Measurements from ENCODE around the gene NLRP5.
A peak's percentile ranks its signal among the peaks of the same experiment; 100 is the strongest.
"Not testable (repeated sequence)": the region's sequence is repeated elsewhere in the genome, so short reads cannot be mapped to it uniquely, and the experiment has no call there.

NLRP5 gene

DNA sequence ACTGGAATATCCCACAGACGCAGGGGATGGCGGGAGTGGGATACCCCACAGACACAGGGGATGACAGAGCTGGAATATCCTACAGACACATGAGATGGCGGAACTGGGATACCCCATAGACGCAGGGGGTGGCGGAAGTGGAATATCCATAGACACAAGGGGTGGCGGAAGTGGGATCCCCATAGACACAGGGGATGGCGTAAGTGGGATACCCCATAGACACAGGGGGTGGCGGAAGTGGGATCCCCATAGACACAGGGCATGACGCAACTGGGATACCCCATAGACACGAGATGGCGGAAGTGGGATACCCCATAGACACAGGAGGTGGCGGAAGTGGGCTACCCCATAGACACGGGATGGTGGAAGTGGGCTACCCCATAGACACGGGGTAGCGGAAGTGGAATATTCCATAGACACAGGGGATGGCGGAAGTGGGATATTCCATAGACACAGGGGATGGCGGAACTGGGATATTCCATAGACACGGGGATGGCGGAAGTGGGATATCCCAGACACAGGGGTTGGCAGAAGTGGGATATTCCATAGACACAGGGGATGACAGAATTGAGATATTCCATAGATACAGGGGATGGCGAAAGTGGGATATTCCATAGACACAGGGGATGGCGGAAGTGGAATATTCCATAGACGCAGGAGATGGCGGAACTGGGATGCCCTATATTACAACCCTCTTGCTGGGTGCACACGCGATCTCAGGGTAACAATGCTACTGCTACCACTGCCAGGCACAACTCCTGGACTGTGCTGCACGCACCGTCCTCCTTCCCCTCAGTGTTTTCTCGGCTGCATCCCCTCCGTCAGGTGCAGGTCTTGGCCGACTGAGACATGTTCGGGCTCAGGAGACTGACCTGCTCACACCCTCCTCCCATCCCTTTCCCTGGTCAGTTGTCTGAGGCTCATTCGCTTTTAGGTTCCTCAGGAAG lies 106.4 kb downstream of the NLRP5 start:
- H3K4me3 ChIP-seq (ENCODE audit: low read depth, low read length) = no peak overlapping the region
- no peak for DNase-seq (ENCODE audit: low read depth)

DNA sequence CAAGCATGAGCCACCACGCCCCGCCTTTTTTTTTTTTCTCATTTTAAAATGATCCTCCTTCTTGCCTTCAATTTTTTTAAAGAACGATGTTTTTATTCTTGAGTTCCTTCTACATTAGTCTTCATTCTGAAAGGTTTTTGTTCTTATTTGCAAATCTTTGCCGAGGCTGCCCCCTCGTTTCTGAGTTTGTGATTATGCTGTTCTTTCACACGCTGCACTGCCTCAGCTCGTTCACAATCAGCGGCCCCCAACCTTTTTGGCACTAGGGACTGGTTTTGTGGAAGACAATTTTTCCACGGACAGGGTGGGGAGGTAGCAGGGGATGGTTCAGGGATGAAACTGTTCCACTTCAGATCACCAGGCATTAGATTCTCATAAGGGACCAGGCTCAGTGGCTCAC lies 107.9 kb downstream of the NLRP5 start:
- H3K4me3 ChIP-seq (ENCODE audit: low read depth, low read length) = no peak overlapping the region
- DNase-seq (ENCODE audit: low read depth) = no peak

DNA sequence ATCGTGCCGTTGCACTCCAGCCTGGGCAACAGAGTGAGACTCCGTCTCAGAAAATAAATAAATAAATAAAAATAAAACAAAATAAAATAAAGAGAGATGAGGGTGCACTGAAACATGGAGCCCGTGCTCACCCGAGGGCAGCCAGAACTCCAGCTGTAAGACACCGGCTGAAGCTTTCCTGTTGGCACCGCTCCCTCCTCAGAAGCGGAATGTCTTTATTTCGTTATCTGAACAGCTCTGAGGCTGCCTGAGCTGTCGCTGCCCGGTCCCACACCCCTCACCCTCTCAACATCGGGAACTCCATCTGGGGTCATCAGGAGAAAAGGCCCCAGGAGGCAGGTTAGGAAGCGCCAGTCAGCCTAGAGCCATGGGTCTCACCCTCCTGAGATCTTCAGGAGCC lies 110.1 kb downstream of the NLRP5 start:
- DNase-seq (ENCODE audit: low read depth) = no peak
- no peak overlapping the region for H3K4me3 ChIP-seq (ENCODE audit: low read depth, low read length)

DNA sequence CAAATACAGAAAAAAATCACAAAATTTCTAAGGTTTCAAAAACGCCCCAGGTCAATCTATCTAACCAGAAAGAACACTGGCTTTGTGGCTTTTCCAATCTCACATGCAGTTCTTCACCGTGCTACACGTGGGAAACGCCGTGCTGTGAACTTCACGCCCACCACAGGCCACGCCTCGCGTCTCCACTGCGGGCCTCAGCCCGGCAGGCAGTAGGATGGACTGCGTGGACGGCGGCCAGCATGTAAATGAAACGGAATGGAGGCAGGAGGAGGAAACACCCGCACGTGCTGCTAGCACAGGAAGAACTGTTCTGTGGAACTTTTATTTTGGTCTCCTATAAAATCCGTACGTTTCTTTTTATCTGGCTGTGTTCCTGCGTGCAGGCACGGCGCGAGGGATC lies 110.7 kb downstream of the NLRP5 start:
- DNase-seq (ENCODE audit: low read depth) = no peak
- H3K4me3 ChIP-seq (ENCODE audit: low read depth, low read length) = no peak overlapping the region

DNA sequence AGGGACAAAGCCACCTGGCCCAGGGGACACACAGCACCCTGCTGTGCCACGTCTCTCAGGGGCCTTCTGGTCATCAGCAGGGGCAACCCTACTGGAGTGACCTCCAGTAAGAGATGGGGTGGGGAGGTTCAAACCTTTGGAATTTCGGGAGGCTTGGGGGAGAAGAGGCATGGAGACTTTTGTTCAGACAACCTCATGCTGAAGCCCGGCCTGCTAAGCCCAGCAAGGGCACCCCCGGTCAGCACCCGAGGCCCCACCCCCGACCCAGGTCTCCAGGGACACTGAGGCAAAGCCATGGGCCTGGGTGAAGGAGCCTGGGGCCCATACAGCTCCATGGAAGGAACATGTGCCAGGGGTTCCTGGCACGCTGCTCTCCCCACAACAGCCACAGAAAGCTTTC lies 111.2 kb downstream of the NLRP5 start:
- no peak overlapping the region for H3K4me3 ChIP-seq (ENCODE audit: low read depth, low read length)
- DNase-seq (ENCODE audit: low read depth) = no peak

DNA sequence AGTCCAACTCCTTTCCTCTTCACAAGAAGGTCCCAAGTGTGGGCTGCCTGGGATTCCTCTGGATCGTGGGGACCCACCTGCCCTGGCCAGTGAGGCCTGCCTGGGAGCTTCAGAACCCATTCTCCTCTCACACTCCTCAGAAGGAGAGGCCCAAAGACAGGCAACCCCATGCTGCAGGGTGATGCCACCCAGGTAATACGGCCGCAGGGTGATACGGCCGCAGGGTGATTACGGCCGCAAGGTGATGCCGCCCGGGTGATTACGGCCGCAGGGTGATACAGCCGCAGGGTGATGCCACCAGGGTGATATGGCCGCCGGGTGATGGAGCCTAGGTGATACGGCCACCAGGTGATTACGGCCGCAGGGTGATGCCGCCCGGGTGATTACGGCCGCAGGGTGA lies 111.7 kb downstream of the NLRP5 start:
- DNase-seq (ENCODE audit: low read depth); H3K4me3 ChIP-seq (ENCODE audit: low read depth, low read length): not testable (repeated sequence)

DNA sequence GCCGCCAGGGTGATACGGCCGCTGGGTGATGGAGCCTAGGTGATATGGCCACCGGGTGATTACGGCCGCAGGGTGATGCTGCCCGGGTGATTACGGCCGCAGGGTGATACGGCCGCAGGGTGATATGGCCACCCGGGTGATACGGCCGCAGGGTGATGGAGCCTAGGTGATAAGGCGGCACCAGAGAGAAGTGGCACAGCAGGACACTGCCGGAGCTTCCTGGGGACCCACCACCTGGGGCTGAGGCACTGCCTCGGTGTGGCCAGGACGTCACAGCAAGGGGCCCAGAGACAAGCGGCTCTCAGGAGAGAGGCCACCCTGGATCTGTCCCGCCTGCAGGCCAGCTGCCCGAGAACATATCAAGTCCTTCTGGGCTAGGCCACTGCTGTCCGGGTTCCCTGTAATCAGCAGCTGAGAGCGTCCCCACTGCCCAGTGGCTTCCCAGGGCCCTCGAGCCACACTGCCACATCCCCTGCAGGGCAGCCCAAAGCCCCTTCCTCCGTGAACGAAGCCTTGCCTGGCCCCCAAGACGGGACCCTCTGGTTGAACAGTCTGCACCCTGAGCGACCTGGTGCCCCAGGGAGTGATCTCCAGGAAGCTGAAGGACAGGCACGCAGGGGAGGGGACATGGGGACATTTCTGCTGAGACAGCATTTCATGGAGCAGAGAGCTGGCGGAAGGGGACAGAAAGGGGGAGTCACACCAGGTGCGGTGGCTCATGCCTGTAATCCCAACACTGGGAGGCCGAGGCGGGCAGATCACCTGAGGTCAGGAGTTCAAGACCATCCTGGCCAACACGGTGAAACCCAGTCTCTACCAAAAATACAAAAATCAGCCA lies 112.4 kb downstream of the NLRP5 start:
- no peak for DNase-seq (ENCODE audit: low read depth)
- no peak overlapping the region for H3K4me3 ChIP-seq (ENCODE audit: low read depth, low read length)

DNA sequence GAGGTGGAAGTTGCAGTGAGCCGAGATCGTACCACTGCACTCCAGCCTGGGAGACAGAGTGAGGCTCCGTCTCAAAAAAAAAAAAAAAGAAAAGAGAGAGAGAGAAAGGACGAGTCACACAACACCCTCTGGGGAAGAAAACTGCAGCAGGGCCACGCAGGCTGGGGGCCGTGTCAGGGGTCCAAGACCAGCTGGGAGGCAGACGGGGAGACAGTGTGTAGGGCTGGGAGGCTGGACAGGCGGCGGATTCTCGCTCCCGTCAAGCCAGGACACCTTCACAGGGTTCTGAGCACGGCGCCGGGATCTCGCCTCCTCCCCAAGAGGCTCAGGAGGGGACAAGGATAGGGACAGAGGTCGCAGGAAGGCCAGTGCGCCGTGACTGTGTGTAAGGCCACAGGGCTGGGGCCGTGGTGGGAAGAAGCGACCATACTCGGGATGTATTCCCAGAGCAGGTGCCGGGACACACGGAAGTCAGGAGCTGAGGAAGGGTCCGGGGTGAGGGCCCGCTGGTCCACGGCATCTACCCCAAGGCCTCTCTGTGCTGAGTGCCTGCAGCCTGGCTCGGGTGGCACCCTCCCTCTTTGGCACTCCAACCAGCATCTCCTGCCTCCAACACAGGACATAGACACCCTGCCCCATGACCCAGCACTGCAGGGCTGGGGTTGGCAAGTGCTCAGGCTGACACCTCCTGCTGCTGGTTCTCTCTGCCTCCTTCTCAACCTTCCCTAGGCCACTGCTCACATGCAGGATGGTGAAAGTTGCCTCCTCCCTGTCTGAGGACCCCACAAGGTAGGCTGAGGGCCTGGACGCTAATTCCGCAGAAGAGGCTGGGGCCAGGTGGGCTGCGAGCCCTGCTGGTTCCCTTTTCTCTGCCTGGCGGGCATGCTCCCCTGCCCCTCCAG lies 113.3 kb downstream of the NLRP5 start:
- no peak overlapping the region for H3K4me3 ChIP-seq (ENCODE audit: low read depth, low read length)
- DNase-seq (ENCODE audit: low read depth) = no peak

DNA sequence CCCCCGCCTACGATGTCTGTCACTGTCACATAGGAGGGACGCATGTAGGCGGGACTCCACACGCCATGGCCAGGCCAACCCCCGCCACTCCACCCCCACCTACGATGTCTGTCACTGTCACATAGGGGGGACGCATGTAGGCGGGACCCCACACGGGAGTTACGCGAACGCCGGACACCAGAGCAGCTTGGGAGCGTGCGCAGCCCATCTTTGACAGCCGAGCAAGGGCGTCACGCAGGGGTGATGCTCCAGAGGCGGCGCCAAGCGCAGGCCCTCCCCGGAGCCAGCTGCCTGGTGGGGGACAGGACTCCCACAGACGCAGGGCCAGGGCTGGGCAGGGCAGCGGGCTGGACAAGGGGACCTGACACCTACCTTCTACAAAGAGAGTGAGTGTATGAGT lies 114.5 kb downstream of the NLRP5 start:
- DNase-seq (ENCODE audit: low read depth) = no peak

DNA sequence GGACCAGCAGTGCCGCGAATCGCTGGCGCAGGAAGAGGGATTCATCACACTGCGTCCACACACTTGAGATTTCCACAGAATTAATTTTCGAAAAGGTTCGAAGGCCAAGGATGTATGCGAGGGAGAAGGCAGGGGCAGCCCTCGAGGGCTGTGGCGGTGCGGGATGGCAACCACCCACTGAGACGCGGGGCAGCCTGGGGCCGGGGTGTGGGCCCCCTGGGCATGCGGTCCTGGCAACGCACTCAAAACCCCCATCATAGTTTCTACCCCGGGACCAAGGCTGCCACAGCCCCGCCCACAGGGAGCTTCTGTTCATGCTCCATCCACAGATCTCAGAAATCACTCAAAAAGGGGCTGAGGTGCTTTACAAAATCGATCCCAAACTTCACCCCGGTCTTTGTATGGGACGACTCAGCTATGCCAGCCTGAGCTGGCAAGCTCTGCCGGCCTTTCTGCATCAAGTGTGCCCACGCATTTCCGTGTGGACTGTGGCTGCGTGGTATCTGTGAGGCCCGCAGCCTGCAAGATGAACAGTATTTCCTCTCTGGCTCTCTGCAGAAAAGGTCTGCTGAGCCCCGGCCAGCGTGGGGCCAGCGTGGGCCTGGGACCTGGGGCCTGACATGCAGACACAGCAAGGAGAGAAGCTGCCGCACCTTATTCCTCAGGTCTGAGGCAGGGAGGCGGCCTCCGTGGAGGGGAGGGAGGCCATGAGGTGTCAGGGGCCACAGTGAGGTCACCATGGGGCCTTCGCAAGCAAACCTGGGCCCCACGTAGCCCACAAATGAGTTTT lies 115.4 kb downstream of the NLRP5 start:
- no peak overlapping the region for H3K4me3 ChIP-seq (ENCODE audit: low read depth, low read length)
- DNase-seq (ENCODE audit: low read depth) = no peak

More for the DNA sequence above, 114.5 kb downstream of the NLRP5 start:
- no peak overlapping the region for H3K4me3 ChIP-seq (ENCODE audit: low read depth, low read length)

DNA sequence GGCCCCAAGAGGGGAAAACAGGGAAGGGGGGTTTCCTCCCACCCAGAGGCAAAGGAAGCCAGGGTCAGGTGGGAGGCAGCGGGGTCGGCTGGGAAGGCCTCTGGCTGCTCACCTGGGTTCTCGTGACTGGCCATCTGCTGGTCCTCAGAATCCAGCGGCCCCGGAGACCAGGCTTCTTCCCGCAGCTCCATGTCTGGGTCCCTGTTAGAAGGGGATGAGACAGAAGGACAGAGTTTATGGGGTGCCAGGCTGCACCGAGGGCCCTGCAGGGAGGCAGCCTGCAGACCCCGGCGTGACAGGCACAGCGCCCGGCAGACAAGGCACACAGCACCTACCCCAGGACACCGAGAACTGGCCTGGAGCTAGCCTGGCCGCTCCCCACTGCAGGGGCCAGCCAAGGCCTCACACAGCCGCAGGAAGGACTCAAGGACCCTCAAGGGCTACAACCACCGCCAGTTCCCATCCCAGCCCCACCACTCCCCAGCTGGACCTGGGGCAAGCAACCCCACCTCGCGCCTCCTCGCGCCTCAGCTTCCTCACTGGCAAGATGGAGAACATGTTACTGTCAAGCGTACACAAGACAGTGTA lies 116.5 kb downstream of the NLRP5 start:
- H3K4me3 ChIP-seq (ENCODE audit: low read depth, low read length) = no peak overlapping the region
- DNase-seq (ENCODE audit: low read depth) = no peak

DNA sequence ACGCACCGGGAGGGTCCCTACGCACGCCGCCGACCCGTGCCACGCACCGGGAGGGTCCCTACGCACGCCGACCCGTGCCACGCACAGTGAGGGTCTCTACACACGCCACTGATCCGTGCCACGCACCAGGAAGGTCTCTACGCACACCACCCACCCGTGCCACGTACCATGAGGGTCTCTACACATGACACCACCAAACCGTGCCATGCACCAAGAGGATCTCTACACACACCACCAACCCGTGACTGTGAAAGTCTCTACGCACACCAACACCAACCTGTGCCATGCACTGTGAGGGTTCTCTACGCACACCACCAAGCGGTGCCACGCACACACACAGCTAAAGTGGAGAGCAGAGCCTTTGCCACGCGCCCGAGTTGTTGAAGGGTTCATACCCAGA lies 117.8 kb downstream of the NLRP5 start:
- DNase-seq (ENCODE audit: low read depth) = no peak
- H3K4me3 ChIP-seq (ENCODE audit: low read depth, low read length) = no peak overlapping the region

DNA sequence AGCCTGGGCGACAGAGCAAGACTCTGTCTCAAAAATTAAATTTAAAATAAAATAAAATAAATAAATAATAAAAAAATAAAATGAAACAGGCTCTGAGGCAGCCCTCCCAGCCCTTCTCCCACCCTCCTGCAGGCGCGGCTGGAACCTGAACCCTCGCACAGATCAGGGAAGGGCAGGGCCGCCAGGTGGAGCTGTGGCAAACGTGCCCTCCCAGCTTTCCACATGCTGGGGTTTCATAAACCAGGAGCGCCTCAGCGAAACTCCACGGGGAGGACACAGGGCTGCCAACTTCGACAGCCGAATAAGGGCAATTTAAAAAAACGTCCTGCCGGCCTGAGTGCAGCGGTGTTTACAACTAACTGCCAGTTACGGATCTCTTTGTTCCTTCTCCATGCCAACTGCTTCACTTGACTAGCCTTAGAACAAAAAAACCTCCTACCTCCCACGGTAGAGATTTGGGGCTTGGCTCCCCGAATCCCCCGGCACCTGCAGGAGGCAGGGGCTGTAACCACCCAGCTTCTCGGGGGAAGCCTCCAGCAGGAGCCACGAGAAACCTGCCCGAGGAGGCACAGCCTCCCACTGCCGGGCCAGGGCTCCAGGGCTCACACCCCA lies 118.6 kb downstream of the NLRP5 start:
- H3K4me3 ChIP-seq (ENCODE audit: low read depth, low read length) = no peak overlapping the region
- peak; percentile 31 for DNase-seq (ENCODE audit: low read depth)

DNA sequence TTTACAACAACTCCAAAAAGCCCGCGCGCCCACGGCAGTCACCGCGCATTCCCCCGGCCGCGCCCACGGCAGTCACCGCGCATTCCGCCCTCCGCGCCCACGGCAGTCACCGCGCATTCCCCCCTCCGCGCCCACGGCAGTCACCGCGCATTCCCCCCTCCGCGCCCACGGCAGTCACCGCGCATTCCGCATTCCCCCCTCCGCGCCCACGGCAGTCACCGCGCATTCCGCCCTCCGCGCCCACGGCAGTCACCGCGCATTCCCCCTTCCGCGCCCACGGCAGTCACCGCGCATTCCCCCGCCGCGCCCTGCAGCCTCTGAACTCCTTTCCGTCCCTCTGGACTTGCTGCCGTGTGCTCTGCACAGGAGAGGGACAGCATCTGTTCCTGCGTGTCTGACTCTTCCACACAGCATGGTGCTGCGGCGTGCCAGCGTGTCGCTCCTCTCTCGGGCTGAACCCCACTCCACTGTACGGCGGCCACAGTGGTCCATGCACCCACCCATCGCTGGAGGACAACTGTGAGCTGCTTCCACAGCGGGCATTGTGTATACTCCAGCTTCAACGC lies 119.3 kb downstream of the NLRP5 start:
- H3K4me3 ChIP-seq (ENCODE audit: low read depth, low read length); DNase-seq (ENCODE audit: low read depth): not testable (repeated sequence)

DNA sequence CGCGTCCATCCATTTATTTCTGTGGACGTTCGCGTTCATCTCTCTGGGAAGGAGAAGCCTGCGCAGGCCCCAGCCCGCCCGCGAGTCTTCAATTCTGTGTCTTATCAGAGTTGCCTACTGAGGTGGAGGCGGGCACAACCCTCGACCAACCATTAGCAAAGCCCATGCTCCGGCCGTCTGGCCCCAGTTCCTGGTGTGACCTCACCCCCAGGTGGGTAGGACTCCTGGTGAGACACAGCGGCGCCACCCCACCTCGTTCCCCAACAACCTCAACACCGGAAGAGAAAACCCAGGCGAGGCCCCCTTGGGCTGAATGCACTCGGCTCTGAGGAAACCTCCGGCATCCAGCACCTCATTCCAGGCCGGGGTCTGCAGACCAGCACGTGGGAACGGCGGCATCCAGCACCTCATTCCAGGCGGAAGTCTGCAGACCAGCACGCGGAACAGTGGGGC lies 119.8 kb downstream of the NLRP5 start:
- no peak overlapping the region for H3K4me3 ChIP-seq (ENCODE audit: low read depth, low read length)
- DNase-seq (ENCODE audit: low read depth) = no peak

DNA sequence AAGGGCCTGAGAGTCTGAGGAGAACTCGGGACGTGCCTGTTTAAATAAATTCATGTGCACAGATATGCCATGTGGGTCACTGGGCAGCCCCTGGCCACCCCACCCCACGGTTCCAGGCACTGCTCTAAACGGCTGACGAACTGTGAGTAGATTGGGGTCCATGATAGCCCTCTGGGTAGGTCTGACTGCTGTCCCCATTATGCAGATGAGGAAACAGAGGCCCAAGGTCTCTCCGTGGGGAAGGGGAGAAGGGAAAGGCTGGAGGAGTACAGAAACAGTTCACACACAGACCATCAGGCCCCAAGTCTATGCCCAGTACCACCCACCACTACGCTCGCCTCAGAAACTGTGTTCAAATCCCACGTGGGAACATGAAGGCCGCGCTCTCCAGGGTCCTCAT lies 120.4 kb downstream of the NLRP5 start:
- H3K4me3 ChIP-seq (ENCODE audit: low read depth, low read length) = no peak overlapping the region
- no peak for DNase-seq (ENCODE audit: low read depth)

DNA sequence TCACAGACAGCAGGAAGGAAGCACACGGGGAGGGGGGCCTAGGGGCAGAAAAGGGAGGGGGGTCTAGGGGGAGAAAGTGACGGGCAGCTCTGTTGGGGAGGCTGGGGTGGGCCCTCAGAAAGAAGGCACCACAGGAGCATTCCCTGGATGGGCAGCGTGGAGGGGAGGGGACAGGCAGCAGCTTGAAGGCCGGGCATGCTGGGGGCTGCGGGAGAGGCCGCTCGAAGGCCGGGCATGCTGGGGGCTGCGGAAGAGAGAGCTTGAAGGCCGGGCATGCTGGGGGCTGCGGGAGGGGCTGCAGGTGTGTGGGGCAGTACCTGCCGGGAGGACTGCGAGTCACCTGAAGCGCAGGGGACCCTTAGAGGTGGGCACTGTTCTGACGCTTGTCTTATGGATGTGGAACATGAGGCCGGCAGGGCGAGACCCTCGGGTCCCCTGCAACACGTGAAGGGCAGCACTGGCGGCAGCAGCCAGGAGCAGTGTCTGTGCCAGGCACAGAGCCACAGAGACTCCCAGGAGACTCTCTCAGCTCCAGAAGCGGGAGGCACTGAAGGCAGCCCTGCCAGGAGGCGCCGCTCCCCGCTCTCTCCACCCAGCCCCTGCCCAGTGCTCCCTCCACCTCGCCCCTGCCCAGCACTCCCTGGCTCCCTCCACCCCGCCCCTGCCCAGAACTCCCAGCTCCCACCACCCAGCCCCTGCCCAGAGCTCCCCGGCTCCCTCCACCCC lies 121.2 kb downstream of the NLRP5 start:
- H3K4me3 ChIP-seq (ENCODE audit: low read depth, low read length) = no peak overlapping the region
- DNase-seq (ENCODE audit: low read depth) = no peak

Measured in skeletal muscle cell (primary cell).